NCI-H2196 (cell line): ENCODE data around the gene S100P.

Source experiments
- DNase-seq: peaks from one replicate; lab custom pipeline; 2025; ENCODE audit not compliant: unreplicated experiment; lab: John Stamatoyannopoulos, UW

S100P gene

DNA sequence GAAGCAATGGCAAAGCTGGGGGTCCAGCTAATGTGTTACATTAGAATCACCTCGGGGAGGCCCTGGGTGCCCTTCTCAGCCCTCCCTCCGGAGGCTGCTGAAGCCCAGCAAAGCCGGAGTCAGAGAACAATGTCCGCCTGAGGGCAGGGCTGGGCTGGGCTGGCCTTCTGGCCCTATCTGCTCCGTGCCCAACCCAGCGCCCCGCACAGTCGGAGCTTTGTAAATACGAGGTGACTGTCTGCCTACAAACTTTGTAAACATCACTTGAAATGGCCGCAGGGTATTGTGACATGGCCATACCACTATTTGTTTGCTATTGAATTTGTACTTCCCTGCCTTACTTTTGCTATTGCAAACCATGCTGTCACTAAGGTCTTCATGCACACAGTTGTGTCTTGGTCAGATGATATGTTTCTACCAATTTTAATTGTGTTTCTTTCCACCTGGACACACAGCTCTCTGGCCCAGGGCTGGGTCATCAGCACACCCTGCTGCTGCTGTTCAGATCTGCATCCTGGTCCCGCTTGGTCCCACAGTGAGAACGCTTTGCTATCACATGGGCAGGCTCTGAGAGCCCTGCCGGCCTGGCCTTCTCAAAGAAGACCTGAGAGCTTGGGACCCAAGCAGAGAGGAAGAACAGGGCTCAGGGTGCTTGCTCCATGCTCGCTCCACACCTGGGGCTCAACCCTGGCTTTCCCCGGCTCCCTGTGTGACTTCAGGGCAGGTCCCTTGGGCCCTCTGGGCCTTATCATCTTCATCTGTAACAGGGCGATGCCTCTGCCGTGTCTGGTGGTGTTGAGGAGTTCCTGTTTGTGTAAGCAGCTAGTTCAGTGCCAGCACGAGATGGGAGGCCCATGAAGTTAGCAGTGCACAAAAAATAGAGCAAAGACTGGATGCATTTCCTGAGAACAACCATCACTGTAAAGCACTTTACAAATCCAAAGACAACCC, 2.3 kb downstream of the S100P start:
- DNase-seq: peak; percentile 22

DNA sequence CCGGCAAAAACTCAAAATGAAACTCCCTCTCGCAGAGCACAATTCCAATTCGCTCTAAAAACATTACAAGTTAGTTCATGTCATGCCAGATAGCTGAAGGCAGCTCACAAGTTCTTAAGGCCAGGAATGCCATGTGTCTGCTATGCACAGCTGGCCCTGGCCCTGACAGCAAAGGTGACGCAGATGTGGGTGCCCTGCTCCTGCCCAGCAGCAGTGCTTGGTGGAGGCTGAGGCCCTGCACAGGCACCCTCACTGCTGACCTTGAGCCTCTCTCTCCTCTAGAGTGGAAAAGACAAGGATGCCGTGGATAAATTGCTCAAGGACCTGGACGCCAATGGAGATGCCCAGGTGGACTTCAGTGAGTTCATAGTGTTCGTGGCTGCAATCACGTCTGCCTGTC, 2.9 kb downstream of the S100P start:
- DNase-seq: no peak

DNA sequence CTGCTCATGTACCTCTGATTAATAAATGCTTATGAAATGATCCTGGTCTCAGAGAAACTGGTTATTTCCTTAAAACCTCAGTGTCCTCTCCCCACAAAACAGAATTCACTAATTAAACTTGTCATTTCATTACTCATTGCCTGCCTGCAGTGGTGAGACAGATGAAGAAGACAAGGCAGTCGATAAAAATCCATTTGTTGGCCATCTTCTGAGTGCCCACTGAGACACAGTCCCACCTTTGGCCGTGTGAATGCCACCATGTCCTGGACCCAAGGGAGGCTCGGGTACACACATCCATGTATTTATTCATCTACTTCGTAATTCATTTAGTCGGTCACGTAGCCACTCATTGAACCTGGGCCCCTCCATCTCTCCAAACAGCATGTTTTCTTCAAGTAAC, 3.5 kb downstream of the S100P start:
- no peak for DNase-seq

DNA sequence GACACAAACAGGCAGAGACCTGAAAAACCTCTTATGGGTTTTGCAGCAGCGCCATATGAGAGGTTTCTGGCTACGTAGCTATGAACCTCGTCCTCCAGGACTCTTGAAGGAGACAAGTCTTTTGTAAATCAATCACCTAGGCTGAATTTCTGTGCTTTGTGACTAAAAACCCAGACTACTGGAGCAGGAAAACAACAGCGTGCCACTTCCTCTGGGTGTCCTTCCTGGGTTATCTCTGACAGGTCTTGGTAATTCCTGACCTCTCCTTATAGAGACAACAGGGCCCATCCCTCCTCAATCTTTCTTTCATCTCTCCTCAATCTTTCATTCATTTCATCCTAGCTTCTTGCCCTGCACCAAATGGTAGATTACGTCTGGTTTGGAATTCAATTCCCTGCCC, 5.7 kb downstream of the S100P start:
- DNase-seq: no peak

DNA sequence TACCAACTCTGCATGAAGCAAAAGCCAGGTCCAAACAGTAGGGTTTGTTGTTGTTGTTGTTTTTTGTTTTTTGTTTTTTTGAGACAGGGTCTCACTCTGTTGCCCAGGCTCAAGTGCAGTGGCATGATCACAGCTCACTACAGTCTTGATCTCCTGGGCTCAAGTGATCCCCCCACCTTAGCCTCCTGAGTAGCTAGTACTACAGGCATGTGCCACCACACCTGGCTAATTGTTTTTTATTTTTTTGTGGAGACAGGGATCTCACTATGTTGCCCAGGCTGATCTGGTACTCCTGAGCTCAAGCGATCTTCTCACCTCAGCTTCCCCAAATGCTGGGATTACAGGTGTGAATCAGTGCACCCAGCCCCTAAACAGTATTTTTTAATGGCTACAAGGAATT, 6.2 kb downstream of the S100P start:
- DNase-seq: no peak

DNA sequence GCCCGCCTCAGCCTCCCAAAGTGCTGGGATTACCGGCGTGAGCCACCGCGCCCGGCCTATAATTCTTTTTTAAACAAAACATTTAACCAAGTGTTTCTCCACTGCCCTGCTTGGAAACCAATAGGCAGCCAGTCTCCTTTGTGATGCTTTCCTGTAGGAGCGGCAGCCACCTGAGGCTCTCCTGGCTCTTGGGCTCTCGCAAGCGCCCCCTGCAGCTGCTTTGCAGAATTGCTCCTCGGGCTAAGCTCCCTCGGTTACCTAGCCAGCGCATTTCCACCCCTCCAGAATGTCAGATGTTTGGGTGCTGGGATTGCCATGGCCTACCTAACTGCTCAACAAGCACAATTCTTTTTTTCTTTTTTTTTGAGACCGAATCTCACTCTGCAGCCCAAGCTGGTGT, 7.7 kb downstream of the S100P start:
- DNase-seq: no peak

DNA sequence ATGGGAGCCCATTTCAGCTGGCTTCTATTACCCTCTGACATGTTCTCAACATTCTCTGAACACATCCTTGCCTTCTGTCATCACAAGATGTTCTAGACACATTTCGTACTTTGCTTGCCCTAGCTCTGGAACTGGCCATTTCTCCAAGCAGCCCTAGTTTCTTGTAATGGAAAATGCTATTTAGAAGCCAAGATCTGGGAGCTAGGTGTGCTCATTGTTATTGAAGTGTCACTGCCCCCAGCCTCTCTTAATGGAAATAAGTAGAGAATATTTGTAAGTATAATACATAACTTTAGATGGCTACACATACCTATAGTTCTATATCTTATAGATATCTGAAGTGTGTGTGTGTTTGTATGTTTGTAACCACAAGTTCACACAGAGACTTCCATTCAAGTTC, 9.1 kb downstream of the S100P start:
- DNase-seq: no peak

DNA sequence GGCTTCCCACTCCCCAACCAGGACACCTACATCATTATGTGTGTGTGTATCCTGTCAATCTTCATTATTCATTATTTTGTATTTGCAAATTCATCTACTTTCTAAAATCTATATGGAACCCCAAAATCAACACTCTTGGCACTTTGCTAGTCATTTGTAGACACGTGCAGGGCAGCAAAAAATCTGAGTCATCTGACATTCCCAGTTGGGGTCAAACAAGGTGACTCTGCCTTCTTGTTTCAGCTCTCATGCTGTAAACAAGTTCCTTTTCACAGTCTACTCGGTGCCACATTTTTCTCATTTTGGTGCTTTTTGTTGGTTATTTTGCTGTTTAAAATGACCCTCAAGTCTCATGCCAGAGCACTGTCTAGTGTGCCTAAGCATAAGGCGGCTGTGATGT, 10.1 kb downstream of the S100P start:
- DNase-seq: no peak

DNA sequence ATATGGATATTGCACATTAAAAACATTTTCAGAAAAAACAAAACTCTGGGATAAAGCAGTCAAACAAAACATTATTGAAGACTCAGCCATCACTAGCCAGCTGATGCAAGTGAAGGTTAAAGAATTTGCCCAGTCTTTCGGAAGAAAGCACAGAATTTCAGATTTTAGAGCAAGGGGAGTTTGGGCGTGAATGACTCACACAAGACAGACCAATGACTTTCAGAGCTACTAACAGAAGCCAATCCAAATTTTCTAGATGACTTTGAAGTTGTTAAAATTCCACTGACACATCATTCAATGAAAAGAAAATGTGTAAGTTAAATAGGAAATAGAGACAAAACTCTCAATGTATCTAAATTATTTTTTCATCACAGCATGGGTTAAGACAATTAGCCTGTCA, 12.0 kb downstream of the S100P start:
- DNase-seq: no peak

DNA sequence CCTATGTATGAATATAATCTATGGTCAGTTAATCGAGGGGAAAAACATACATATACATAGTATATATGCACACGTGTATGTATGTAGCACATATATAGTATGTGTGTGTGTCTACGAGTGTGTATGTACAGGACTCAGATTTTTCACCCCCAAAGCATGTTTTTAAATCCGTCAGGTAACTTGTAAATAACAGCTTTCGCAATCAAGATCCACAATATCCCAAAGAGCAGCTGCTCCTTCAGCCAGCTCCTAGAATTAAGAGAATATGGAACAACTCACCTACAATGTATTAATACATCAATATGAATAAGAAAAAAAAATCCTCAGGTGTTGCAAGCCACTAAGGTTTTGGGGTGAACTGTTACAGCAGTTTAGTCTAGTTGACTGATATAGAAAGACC, 12.5 kb downstream of the S100P start:
- no peak for DNase-seq

DNA sequence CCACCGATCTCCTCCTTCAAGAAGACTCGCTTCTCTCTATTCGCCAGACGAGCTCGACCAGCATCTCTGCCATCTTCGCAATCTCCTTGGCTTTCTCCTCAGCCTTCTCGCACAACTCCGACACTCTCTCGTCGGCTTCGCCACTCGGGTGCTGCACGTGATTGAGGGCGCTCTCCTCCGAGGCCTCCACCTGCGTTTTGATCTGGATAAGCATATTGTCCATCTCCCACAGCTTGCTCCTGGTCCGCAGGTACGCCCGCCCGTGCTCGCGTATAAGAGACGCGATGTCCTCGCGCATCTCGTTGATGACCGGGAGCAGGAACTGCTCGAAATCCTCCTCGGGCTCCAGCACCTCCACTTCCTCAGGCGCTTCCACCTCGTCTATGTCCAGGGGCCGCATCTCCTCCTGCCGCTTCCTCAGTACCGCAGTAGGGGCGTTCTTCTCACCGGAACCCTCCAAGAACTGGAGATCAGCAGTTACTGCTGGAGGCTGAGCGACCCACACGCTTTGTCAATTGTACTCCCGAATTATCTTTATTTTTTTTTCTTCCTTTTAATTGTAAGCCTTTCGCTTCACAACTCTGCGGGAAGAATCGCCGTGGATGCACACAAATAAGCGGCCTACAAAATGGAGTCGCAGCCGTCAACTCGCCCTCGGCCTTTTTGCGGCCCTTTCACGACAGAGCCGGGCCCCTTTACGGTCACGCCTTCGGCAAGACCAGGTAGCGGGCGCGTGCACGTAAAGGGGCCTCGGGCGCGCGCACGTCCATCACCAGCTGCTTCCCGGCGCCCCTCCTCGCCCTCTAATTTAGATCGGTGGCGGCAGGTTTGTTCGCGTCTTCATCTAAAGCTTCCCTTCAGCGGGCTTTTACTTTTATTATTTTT, 15.8 kb downstream of the S100P start, which contains the start of gene MRFAP1L1:
MRFAP1L1 (minus strand) TSS at position 636 of the 885 bp plus-strand sequence; CDS start at position 400, 236 bp downstream.
- peak; percentile 100 for DNase-seq

DNA sequence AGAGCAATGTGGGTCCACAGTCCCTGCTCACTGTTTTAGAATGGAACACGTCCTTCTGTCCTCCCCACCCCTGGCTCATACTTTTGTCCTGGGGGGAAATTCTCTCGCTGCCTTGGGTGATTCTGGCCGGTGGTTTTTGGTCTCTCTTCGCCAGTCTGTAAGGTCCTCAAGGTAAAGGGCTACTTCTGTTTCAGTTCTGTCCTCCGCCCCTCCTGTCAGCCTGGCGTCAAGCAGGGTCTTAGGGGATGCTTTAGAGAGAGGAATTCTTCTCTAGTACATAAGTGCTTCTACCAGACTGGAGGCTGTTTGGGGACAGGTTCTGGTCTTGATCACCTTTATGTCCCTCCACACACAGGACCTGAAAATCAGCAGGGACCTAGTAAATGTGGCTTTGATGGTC, 16.6 kb downstream of the S100P start:
- no peak for DNase-seq

DNA sequence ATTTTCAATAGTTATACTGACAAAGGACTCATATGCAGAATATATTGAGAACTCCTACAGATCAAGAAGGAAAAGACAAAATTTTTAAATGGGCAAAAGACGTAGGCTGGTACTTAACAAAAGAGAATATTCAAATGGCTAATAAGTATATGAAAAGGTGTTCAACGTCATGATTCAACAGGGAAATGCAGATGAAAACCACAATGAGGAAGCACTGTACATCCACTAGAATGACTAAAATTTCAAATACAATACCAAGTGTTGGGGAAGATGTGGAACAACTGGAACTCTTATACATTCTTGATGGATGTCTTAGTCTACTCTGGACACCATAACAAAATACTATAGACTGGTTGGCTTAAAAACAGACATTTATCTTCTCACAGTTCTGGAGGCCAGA, 17.3 kb downstream of the S100P start:
- no peak for DNase-seq

DNA sequence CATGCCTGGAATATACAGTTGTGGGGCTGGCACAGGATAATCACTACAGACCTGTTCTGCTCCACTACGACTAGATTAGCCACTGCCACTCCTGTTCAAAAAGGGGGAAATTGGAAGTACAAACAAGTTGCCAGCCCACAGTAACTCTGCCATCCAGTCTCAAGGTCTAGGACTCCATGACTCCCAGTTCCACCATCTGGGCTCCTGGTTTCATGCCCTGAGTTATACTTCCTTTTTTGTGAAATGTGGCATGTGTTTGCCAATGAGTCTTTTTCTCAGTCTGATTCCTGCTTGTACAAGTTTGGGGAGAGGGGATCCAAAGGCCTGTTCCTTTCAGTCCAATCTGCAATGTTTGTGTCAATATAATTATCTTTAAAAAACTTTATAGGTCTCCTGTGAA, 21.3 kb downstream of the S100P start:
- DNase-seq: no peak

DNA sequence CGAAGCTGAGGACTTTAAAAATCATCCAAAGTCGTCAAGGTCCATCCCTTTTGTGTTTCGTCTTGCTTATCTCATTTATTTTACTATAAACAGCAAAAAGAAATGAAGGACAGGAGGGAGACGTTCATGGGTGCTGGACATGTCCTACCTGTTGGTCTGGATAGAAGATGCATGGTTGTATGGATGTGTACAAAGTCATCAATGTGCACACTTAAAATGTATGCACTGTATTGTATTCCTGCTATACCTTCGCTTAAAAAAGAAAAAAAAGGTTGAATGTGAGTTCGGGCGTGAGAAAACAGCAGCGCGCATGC, 22.0 kb downstream of the S100P start:
- no peak for DNase-seq

DNA sequence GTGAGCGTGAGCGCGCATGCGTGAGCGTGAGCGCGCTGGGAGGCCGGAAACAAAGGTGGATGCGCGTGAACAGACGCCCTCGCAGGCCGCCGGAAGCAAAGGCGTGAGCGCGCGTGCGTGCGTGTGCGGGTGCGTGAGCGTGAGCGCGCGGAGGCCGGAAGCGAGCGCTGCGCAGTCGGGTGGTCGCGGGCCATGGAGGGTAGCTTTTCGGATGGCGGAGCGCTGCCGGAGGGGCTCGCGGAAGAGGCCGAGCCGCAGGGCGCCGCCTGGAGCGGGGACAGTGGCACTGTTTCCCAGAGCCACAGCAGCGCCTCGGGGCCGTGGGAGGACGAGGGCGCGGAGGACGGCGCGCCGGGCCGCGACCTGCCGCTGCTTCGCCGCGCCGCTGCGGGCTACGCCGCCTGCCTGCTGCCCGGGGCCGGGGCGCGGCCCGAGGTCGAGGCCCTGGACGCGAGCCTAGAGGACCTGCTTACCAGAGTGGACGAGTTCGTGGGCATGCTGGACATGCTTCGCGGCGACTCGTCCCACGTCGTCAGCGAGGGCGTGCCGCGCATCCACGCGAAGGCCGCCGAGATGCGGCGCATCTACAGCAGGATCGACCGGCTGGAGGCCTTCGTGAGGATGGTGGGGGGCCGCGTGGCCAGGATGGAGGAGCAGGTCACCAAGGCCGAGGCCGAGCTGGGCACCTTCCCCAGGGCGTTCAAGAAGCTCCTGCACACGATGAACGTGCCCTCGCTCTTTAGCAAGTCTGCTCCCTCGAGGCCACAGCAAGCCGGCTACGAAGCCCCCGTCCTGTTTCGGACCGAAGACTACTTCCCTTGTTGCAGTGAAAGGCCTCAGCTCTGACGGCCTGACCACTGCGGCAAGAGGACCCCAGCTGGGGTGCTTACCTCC, 22.6 kb downstream of the S100P start, which contains the start of gene BLOC1S4:
BLOC1S4 (plus strand) TSS at position 157 of the 894 bp plus-strand sequence; CDS start at position 193, 36 bp downstream.
- DNase-seq: peak; percentile 98

DNA sequence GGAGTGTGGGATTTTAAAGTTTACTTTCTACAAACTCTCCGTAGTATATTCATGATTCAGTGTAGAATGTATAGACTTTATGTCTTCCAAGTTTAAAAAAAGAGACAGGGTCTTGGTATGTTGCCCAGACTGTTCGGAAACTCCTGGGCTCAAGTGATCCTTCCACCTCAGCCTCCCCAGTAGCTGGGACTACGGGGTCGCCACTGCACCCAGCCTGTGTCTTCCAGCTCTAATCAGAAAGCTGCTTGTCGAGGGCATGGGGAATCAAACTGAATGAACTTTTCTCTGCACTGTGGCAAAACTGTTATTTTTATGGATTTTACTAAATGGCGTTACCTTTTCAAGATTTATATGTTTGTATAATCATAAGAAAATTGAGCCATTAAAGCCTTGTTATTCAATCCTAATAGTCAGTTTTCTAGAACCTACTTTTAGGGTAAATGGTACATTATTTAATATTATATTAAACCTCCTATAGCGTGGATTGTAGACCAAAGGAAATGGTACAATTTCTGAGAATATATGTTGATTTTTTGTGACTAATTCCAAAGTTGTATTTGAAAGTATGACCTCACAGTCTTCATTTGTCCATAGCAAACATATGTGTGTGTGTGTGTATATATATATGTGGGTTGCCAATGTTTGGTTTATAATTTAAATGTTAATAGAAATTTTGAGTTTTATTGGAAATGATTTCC, 23.4 kb downstream of the S100P start:
- no peak for DNase-seq

DNA sequence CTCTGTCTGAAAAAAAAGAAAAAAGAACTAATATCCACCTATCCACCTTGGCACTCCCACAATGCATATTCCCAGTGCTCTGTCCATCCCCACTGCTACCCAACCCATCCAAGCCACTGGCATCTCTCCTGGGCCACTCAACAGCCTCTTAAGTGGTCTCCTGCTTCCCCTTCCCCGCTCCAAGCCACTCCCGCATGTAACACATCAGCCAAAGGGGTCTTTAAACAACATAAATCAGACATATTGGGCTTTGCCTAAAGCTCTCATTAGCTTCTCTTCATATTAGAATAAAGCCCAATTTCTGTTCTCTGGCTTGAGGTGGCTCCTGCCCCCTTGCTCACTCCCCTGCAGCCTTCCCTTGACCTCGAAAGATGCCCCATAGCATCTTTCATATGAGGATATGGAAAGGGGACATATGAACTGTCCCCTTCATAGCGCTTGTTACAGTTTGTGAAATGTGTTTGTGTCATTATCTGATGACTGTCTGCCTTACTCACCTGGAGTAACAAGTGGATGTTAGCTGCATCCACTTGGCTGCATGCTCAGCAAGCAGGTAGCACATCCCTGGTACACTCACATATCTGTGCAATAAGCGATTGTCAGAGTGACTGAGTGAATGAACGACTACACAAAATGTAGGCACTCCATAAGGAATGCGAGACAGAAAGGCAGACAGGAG, 25.4 kb downstream of the S100P start:
- no peak for DNase-seq

DNA sequence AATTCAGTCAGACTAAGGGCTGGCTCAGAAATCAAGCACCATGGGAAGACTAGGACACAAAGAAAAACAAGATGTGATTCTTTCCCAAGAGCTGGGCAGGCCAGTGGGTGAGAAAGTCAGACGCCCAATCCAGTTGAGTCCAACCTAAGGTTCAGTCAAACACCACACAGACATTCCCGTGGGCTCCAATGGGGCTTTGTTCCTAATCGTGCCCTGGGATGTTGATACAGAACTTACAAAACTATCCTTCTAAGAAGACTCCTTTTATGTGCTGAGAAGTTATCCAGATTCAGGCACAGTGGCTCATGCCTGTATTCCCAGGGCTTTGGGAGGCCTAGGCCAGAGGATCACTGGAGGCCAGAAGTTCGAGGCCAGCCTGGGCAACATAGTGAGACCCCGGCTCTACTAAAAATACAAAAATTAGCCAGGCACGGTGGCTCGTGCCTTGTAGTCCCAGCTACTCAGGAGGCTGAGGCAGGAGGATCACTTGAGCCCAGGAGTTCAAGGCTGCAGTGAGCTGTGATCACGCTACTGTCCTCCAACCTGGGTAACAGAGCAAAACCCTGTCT, 26.0 kb downstream of the S100P start:
- DNase-seq: no peak
